Endodermal cell (in vitro differentiated cells): ENCODE data around the gene PANX1. TPM values are rescaled to one million over a fixed set of nuclear protein-coding genes. Genes with fewer than 3 reads are reported as not detected.

ENCODE experiments used
- DNase-seq: peaks from one replicate; pipeline ENCODE4 v3.0.0-alpha.2; 2017
- H3K27ac ChIP-seq: 2 replicates; pipeline ENCODE4 v1.5.1; 2013; ENCODE audit warnings: mild to moderate bottlenecking, low read depth, low read length, moderate library complexity
- H3K27me3 ChIP-seq: 2 replicates; pipeline ENCODE4 v1.6.1; 2013; ENCODE audit warnings: mild to moderate bottlenecking, low read length, moderate library complexity; ENCODE audit not compliant: insufficient read depth, control insufficient read depth, poor library complexity, severe bottlenecking
- H3K36me3 ChIP-seq: 2 replicates; pipeline ENCODE4 v1.7.0; 2013; ENCODE audit warnings: mild to moderate bottlenecking, low read length, moderate library complexity; ENCODE audit not compliant: control insufficient read depth, insufficient read depth
- H3K4me1 ChIP-seq: one replicate; pipeline ENCODE4 v1.7.0; 2013; ENCODE audit warnings: low read length; ENCODE audit not compliant: control insufficient read depth, insufficient read depth
- H3K4me3 ChIP-seq: 2 replicates; pipeline ENCODE4 v1.5.1; 2013; ENCODE audit warnings: mild to moderate bottlenecking, low read length, moderate library complexity
- H3K9ac ChIP-seq: 2 replicates; pipeline ENCODE4 v1.6.1; 2013; ENCODE audit warnings: mild to moderate bottlenecking, low read length, moderate library complexity; ENCODE audit not compliant: poor library complexity, severe bottlenecking; ENCODE audit errors: extremely low read depth
- H3K9me3 ChIP-seq: 2 replicates; pipeline ENCODE4 v1.6.1; 2013; ENCODE audit warnings: mild to moderate bottlenecking, low read length, moderate library complexity; ENCODE audit not compliant: control insufficient read depth
- H3K27ac Mint-ChIP-seq: 2 replicates; pipeline ENCODE4 v1.8.0; 2020; ENCODE audit warnings: mixed read lengths
- H3K27me3 Mint-ChIP-seq: 2 replicates; pipeline ENCODE4 v1.8.0; 2021; ENCODE audit warnings: mild to moderate bottlenecking, mixed read lengths; ENCODE audit not compliant: insufficient read depth
- H3K36me3 Mint-ChIP-seq: 2 replicates; pipeline ENCODE4 v1.8.0; 2020; ENCODE audit warnings: low read depth, mixed read lengths
- H3K4me1 Mint-ChIP-seq: 2 replicates; pipeline ENCODE4 v1.8.0; 2020; ENCODE audit warnings: mixed read lengths
- H3K4me3 Mint-ChIP-seq: 2 replicates; pipeline ENCODE4 v1.8.0; 2020; ENCODE audit warnings: mild to moderate bottlenecking, moderate library complexity, mixed read lengths
- H3K9me3 Mint-ChIP-seq: 2 replicates; pipeline ENCODE4 v1.8.0; 2020; ENCODE audit warnings: mild to moderate bottlenecking, mixed read lengths
- WGBS, 2 experiments: methylation state at CpG; one replicate each; pipeline versions ENCODE4 v1.1.5 to v1.1.7; 2013; ENCODE audit warnings: missing lambda C conversion rate in 2 of 2, mixed read lengths in 1 of 2; ENCODE audit not compliant: insufficient coverage in 1 of 2, insufficient read length in 1 of 2; 5-methylcytosine and 5-hydroxymethylcytosine counted together
- total RNA-seq, 2 donors: library from RNA; stranded (reverse); fragmentation: NEBNext Ultra II Directional in 1 of 2; extraction: Animal tissue kit (Norgen Biotek cat#: 25700) in 1 of 2; gene quantifications; 2 replicates in 1 of 2; 3 replicates in 1 of 2; pipeline ENCODE4 v1.2.1, GENCODE V29; 2021
- TF ChIP-seq, protein P1 (sequence below): fragments of 200-600 bp; sonication (generic); conservative IDR thresholded peaks from 2 replicates; pipeline ENCODE4 v1.5.0; 2021; ENCODE audit warnings: antibody characterized with exemption, mild to moderate bottlenecking

Gene PANX1
- total RNA-seq, 2 donors from 2014 or later = 19.4 to 21.0 TPM

- H3K9ac ChIP-seq = no peak overlapping the region
- no peak overlapping the region for H3K27ac ChIP-seq
- Mint-ChIP-seq H3K27ac (no peak overlapping the region), H3K9me3 (no peaks in the 10 kb centered on the region), H3K4me3 (no peak overlapping the region), H3K4me1 (no peaks in the 10 kb centered on the region), H3K27me3 (peaks cover 6% of the 10 kb centered on the region), H3K36me3 (no peaks in the 10 kb centered on the region)
- H3K4me1 ChIP-seq = no peaks in the 10 kb centered on the region
- TF ChIP-seq, protein P1, sequence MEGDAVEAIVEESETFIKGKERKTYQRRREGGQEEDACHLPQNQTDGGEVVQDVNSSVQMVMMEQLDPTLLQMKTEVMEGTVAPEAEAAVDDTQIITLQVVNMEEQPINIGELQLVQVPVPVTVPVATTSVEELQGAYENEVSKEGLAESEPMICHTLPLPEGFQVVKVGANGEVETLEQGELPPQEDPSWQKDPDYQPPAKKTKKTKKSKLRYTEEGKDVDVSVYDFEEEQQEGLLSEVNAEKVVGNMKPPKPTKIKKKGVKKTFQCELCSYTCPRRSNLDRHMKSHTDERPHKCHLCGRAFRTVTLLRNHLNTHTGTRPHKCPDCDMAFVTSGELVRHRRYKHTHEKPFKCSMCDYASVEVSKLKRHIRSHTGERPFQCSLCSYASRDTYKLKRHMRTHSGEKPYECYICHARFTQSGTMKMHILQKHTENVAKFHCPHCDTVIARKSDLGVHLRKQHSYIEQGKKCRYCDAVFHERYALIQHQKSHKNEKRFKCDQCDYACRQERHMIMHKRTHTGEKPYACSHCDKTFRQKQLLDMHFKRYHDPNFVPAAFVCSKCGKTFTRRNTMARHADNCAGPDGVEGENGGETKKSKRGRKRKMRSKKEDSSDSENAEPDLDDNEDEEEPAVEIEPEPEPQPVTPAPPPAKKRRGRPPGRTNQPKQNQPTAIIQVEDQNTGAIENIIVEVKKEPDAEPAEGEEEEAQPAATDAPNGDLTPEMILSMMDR = no peak
- no peaks in the 10 kb centered on the region for H3K9me3 ChIP-seq
- no peak for DNase-seq
- H3K36me3 ChIP-seq = no peaks in the 10 kb centered on the region
- WGBS, 2 experiments = 88 to 89% methylated on average over 1 to 6 of the region's 6 CpGs
- H3K4me3 ChIP-seq = no peak overlapping the region
- no peaks in the 10 kb centered on the region for H3K27me3 ChIP-seq
Measured at GRCh38 chr11:94089341-94089740, 39.3 kb upstream of the PANX1 start.

DNA sequence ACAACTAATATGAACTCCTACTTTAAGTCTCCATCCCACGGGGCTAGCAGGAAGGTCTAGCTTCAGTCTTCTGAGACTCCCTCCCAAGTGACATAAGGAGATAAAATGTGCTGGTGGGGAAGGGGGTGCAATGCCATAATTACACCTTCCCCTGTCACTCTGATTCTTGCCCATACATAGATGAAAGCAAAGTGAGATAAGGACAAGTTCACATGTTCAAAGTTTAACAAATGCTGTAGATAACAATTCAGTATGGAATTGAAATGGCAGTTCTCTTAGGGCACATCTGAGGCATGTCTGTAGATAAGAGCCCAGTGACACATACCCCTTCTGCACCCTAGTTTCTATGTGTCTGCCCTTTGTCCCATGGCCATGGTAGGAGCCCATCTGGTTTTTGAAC is 38.2 kb upstream of the PANX1 start:
- H3K4me3 Mint-ChIP-seq = no peak overlapping the region
- no peaks in the 10 kb centered on the region for H3K36me3 Mint-ChIP-seq
- no peaks in the 10 kb centered on the region for H3K9me3 ChIP-seq
- no peak overlapping the region for H3K27ac Mint-ChIP-seq
- H3K4me1 ChIP-seq = no peaks in the 10 kb centered on the region
- no peaks in the 10 kb centered on the region for H3K4me1 Mint-ChIP-seq
- no peak overlapping the region for H3K9ac ChIP-seq
- H3K36me3 ChIP-seq = no peaks in the 10 kb centered on the region
- no peak overlapping the region for H3K4me3 ChIP-seq
- no peak overlapping the region for H3K27ac ChIP-seq
- no peak for DNase-seq
- no peaks in the 10 kb centered on the region for H3K27me3 ChIP-seq
- TF ChIP-seq, protein P1 = no peak
- WGBS, 2 experiments = 100% methylated on average over 1 of the region's 1 CpG; no CpG with 5 or more reads in 1 of the 2 experiments
- H3K9me3 Mint-ChIP-seq = no peaks in the 10 kb centered on the region
- peaks cover 6% of the 10 kb centered on the region for H3K27me3 Mint-ChIP-seq

GRCh38 chr11:94091091-94091490 is 37.5 kb upstream of the PANX1 start:
- WGBS, 2 experiments = 88 to 100% methylated on average over 1 of the region's 1 CpG
- no peak for DNase-seq
- Mint-ChIP-seq H3K9me3 (no peaks in the 10 kb centered on the region), H3K4me1 (no peaks in the 10 kb centered on the region), H3K36me3 (no peaks in the 10 kb centered on the region), H3K27ac (no peak overlapping the region), H3K4me3 (no peak overlapping the region), H3K27me3 (peaks cover 6% of the 10 kb centered on the region)
- H3K27me3 ChIP-seq = no peaks in the 10 kb centered on the region
- H3K36me3 ChIP-seq = no peaks in the 10 kb centered on the region
- no peaks in the 10 kb centered on the region for H3K9me3 ChIP-seq
- no peak overlapping the region for H3K4me3 ChIP-seq
- no peak overlapping the region for H3K27ac ChIP-seq
- H3K4me1 ChIP-seq = no peaks in the 10 kb centered on the region
- TF ChIP-seq, protein P1 = no peak
- no peak overlapping the region for H3K9ac ChIP-seq
